ENCODE data around the gene PLAU.

PLAU gene

DNA sequence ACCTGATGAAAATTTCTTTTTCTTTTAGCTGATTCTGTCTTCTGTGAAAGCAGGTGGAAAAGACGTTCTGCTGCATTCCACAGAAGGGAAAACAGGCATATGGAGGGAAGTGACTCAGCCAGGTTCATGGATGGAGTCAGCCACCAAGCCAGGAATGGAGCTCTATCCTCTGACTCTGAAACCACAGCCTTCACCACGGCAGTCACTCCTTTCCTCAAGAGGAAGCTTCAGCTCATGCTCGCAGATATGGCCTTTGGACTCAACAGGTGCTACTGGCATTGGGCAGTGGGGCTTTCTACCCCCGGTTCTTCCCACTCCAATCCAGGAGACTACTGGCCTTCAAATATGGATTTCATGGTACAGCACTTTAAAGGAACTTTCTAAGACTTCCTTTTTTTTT, 11.5 kb upstream of the PLAU start:
- in situ Hi-C loops (cut with HindIII; ENCODE audit: low sequenced_read_pairs): no loop called here
- no peak for TF ChIP-seq CTCF (IDR thresholded peaks at IDR 0.05; ENCODE audit: low read depth, low read length)
- peak; percentile 94 for DNase-seq (ENCODE audit: low read depth, low spot score)
- H3K4me3 ChIP-seq (ENCODE audit: low read depth, low read length): no peak overlapping the region

DNA sequence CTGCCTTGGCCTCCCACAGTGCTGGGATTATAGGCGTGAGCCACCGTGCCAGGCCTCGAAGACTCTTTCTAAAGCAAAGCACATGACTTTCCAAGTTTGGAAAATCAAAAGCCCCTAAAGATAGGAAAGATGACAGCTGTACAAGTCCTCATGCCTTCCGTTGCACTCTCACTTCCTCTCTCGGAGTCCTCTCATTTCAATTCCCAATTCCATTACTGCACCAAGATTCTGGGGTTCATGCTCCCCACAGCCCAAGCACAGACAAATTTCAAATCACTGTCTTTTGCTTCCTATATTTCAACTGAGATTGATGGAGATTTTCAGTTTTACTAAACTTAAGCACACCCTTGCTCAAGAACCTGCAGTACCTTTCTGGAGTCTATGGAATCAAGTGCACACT, 10.9 kb upstream of the PLAU start:
- in situ Hi-C loops (cut with HindIII; ENCODE audit: low sequenced_read_pairs): no loop called here
- DNase-seq (ENCODE audit: low read depth, low spot score): no peak
- no peak for TF ChIP-seq CTCF (IDR thresholded peaks at IDR 0.05; ENCODE audit: low read depth, low read length)
- no peak overlapping the region for H3K4me3 ChIP-seq (ENCODE audit: low read depth, low read length)

DNA sequence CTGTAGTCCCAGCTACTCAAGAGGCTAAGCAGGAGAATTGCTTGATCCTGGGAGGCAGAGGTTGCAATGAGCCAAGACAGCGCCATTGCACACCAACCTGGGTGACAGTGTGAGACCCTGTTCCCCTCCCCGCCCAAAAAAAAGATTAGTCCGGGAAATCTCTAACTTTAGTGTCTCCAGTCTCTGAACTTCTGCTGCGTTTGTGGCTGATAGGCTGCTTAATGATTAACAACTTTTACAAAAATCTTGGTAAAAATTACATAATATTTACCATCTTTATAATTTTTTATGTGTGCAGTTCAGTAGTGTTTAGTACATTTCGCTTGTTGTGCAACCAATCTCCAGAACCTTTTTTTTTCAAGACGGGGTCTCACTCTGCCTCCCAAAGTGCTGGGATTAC, 9.7 kb upstream of the PLAU start:
- no peak for TF ChIP-seq CTCF (IDR thresholded peaks at IDR 0.05; ENCODE audit: low read depth, low read length)
- no peak for DNase-seq (ENCODE audit: low read depth, low spot score)
- H3K4me3 ChIP-seq (ENCODE audit: low read depth, low read length): no peak overlapping the region
- in situ Hi-C loops (cut with HindIII; ENCODE audit: low sequenced_read_pairs): no loop called here

- H3K4me3 ChIP-seq (ENCODE audit: low read depth, low read length): no peak overlapping the region
- no peak for TF ChIP-seq CTCF (IDR thresholded peaks at IDR 0.05; ENCODE audit: low read depth, low read length)
- no peak for DNase-seq (ENCODE audit: low read depth, low spot score)
- in situ Hi-C loops (cut with HindIII; ENCODE audit: low sequenced_read_pairs): no loop called here
Measured at GRCh38 chr10:73902351-73902750, 8.6 kb upstream of the PLAU start.

DNA sequence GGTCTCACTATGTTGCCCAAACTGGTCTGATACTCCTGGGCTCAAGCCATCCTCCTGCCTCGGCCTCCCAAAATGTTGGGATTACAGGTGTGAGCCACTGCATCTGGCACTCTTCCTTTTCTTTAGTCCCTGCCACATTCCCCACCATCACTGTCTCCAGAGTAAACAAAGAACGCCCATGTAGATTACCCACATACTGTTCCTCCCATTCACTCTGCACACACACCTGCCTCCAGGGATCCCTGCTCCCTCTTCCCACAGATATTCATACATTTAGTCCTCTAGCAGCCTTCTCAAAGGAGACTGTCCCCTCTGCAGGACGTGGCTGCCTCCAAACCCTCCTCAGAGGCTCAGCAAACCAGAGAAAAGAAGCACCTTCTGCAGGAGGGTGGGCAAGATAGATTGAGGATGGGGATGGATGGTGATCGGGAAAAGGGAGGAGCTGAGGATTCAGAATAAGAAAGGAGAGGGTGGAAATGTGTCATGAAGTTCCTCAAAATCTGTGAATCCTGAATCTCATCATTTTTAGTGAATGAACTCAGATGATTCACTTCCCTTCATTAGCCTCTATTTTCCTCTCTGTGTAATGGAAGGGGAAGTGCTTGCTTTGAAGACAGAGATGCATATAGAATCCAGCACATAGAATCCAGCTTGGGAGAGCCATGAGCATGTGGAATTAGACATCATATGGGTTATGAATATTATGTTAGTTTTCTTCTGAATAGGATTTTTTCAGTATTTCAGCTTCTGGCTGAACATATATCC, 5.5 kb upstream of the PLAU start:
- TF ChIP-seq CTCF (IDR thresholded peaks at IDR 0.05; ENCODE audit: low read depth, low read length): no peak
- no peak for DNase-seq (ENCODE audit: low read depth, low spot score)
- H3K4me3 ChIP-seq (ENCODE audit: low read depth, low read length): no peak overlapping the region
- in situ Hi-C loops (cut with HindIII; ENCODE audit: low sequenced_read_pairs): no loop called here

DNA sequence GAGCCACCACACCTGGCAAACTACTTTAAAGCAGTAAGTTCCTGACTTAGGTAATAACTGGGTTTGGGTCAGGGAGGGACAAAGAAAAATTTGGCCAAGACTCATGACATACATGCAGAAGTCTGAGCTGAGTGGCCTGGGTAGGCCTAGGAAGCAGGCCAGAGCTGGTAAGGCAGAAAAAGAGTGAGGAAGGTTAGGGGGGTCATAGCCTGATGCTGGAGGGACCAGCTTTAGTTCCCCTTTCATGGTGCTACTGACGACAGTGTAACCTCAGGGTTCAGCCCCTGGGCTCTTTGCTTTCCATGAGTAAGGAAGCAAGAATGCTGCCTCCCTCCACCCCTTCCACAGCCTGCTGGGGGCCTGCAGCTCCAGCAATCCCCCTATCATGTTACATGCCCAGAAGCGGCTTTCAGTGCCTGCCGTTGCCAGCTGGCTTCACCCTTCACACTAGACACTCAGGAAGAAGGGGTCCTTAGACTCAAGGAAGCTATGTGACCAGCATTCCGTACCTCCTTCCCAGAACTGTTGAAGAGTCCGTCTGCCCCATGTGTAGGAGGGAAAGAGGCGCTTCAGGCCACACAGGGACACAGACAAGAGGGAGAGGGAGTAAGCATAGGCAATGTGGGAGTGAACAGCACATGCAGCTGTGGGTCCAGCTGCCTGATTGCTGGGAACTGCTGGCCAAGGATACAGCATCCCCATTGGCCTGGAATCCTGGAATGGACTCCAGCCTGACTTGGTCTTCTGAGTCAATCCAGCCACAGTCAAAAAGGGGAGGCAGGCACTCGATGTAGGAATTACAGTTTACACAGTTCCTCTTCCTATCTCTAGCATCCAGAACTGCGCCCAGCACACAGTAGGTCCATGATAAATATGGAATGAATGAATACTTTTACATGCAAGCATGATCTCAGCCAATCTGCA, 4.1 kb upstream of the PLAU start:
- DNase-seq (ENCODE audit: low read depth, low spot score): peak; percentile 99
- H3K4me3 ChIP-seq (ENCODE audit: low read depth, low read length): no peak overlapping the region
- TF ChIP-seq CTCF (IDR thresholded peaks at IDR 0.05; ENCODE audit: low read depth, low read length): no peak
- in situ Hi-C loops (cut with HindIII; ENCODE audit: low sequenced_read_pairs): no loop called here

Measured in astrocyte of the spinal cord (primary cell).